GM12878 (cell line): Measurements from ENCODE around the gene DMD. TPM values are rescaled to one million over a fixed set of nuclear protein-coding genes. Genes with fewer than 3 reads are reported as not detected.

ENCODE experiments used
- ATAC-seq: fragments of 200-7000 bp; cut with Tn5 transposase; 3 replicates; pipeline ENCODE4 v1.9.1; 2020; ENCODE audit warnings: mild to moderate bottlenecking, moderate library complexity
- BruUV-seq: library from RNA; stranded (reverse); fragments of 400-500 nt; replicated peaks from 2 replicates; lab custom pipeline; 2021; lab: Mats Ljungman, UMichigan
- CTCF ChIA-PET: fragments of 300-600 bp; sonication (Branson Sonifier 250); formaldehyde crosslinking; extraction: SDS; loops from one replicate; lab custom pipeline; 2021; ENCODE audit warnings: inconsistent platforms; lab: Yijun Ruan, JAX
- POLR2A ChIA-PET: fragments of 350-600 bp; formaldehyde crosslinking; extraction: SDS; loops from one replicate; lab custom pipeline; 2021; ENCODE audit warnings: inconsistent platforms; lab: Charles Lee
- RAD21 ChIA-PET: fragments of 300-600 bp; sonication (Branson Sonifier 250); formaldehyde crosslinking; loops from one replicate; lab custom pipeline; 2023; ENCODE audit warnings: antibody characterized with exemption; ENCODE audit not compliant: unreplicated experiment; lab: Charles Lee
- SMC1A ChIA-PET: fragments of 300-600 bp; sonication (Branson Sonifier 250); formaldehyde crosslinking; loops from one replicate; lab custom pipeline; 2023; ENCODE audit not compliant: unreplicated experiment, uncharacterized antibody; lab: Charles Lee
- DNase-seq: peaks from one replicate; pipeline ENCODE4 v3.0.0-alpha.2; 2011; ENCODE audit warnings: low read depth, low spot score
- FAIRE-seq: peaks from 3 replicates; lab custom pipeline; 2011; peaks lifted over from hg19 to GRCh38; lab: Jason Lieb, UNC
- H2AFZ ChIP-seq: 2 replicates; pipeline ENCODE4 v1.6.0; 2011; ENCODE audit warnings: low read depth, low read length, control low read depth; ENCODE audit not compliant: control insufficient read depth
- H3K27ac ChIP-seq: 2 replicates; pipeline ENCODE4 v1.5.1; 2011; ENCODE audit warnings: control low read depth; ENCODE audit not compliant: control insufficient read depth, insufficient read depth
- H3K27me3 ChIP-seq, 2 experiments: replicated peaks in 1 of 2; 2 replicates each; pipeline versions ENCODE4 v1.6.0 to v1.6.1; 2011; ENCODE audit warnings: low read length in 1 of 2; ENCODE audit not compliant: control insufficient read depth in 2 of 2, insufficient read depth in 2 of 2
- H3K36me3 ChIP-seq, 2 experiments: 2 replicates each; pipeline ENCODE4 v1.5.1; 2011; ENCODE audit warnings: low read length in 1 of 2; ENCODE audit not compliant: control insufficient read depth in 2 of 2, insufficient read depth in 2 of 2
- H3K4me1 ChIP-seq: 2 replicates; pipeline ENCODE4 v1.6.1; 2011; ENCODE audit warnings: mild to moderate bottlenecking, low read length, moderate library complexity, mixed read lengths; ENCODE audit not compliant: control insufficient read depth, insufficient read depth
- H3K4me2 ChIP-seq: 2 replicates; pipeline ENCODE4 v1.6.0; 2011; ENCODE audit warnings: control low read depth; ENCODE audit not compliant: control insufficient read depth, insufficient read depth
- H3K4me3 ChIP-seq: fragments of 200-600 bp; sonication (generic); 2 replicates; pipeline ENCODE4 v1.5.1; 2016
- H3K79me2 ChIP-seq: 2 replicates; pipeline ENCODE4 v1.6.0; 2011; ENCODE audit warnings: low read length; ENCODE audit not compliant: control insufficient read depth, insufficient read depth
- H3K9ac ChIP-seq: 2 replicates; pipeline ENCODE4 v1.8.0; 2011; ENCODE audit warnings: low read length, control low read depth, mixed read lengths; ENCODE audit not compliant: control insufficient read depth, insufficient read depth
- H3K9me3 ChIP-seq: replicated peaks from 3 replicates; pipeline ENCODE4 v1.5.1; 2011; ENCODE audit warnings: mild to moderate bottlenecking, low read length; ENCODE audit not compliant: control insufficient read depth, insufficient read depth
- H4K20me1 ChIP-seq: 2 replicates; pipeline ENCODE4 v1.6.0; 2011; ENCODE audit not compliant: control insufficient read depth, insufficient read depth
- CEBPB ChIP-seq, 2 experiments: fragments of 150-350 bp in 1 of 2; IDR thresholded peaks; 2 replicates each; pipeline ENCODE4 v1.6.1; 2012 to 2014; ENCODE audit warnings: low read depth in 2 of 2, low read length in 2 of 2, borderline replicate concordance in 1 of 2, inconsistent platforms in 1 of 2
- RCOR1 ChIP-seq: conservative IDR thresholded peaks from 2 replicates; pipeline ENCODE4 v1.6.1; 2012; ENCODE audit warnings: low read depth, low read length, improper control_type of control experiment
- RELA ChIP-seq: fragments of 450-650 bp; IDR thresholded peaks from 2 replicates; pipeline ENCODE4 v1.8.0; 2014; ENCODE audit warnings: borderline replicate concordance; ENCODE audit not compliant: partially characterized antibody
- SMAD5 ChIP-seq: IDR thresholded peaks from 2 replicates; pipeline ENCODE4 v1.6.1; 2016; ENCODE audit warnings: antibody characterized with exemption, low read depth
- WGBS: methylation state at CpG from one replicate; pipeline ENCODE4 v1.1.6; 2016; ENCODE audit warnings: low lambda C conversion rate; ENCODE audit not compliant: insufficient replicate concordance, insufficient coverage; ENCODE audit errors: missing lambda C conversion rate; 5-methylcytosine and 5-hydroxymethylcytosine counted together
- in situ Hi-C: fragments of 300-500 bp; cut with MboI; formaldehyde crosslinking; loops from 9 replicates; pipeline ENCODE4 v1.14.3; 2018; ENCODE audit warnings: mixed read lengths
- intact Hi-C: fragments of 100-400 bp; cut with micrococcal nuclease; formaldehyde crosslinking; loops from one replicate; pipeline ENCODE4 v1.14.2; 2022; ENCODE audit not compliant: unreplicated experiment
- polyA plus RNA-seq, 11 experiments: library from polyadenylated mRNA; depleted of rRNA in 4 of 11; unstranded in 6 of 11; stranded (reverse) in 5 of 11; fragments of >200 nt; fragmentation: Nextera tagmentation in 4 of 11; fragmentation: Illumina TruSeq in 1 of 11; extraction: Ambion mirVana in 4 of 11; extraction: Trizol in 1 of 11; gene quantifications; 1 replicate in 1 of 11; 2 replicates in 10 of 11; pipeline versions ENCODE4 v1.2.1 to v1.2.3, GENCODE V29; 2011 to 2016; ENCODE audit warnings: inconsistent platforms in 2 of 11, missing spikeins in 2 of 11, low read depth in 1 of 11
- total RNA-seq, 4 experiments: library from RNA; depleted of rRNA in 3 of 4; stranded (reverse); fragments of >200 nt in 3 of 4; fragmentation: Illumina TruSeq in 1 of 4; extraction: Trizol in 1 of 4; gene quantifications; 2 replicates each; pipeline versions ENCODE4 v1.2.1 to v1.2.3, GENCODE V29; 2013 to 2021
- TF ChIP-seq, protein P1 (sequence below): fragments of 450-650 bp; IDR thresholded peaks from 2 replicates; pipeline ENCODE4 v1.6.1; 2017; ENCODE audit warnings: borderline replicate concordance

The DMD gene
- total and polyA plus RNA-seq, 10 of the 15 experiments (the other 5 are each of a cell fraction or from before 2014, with no cell fraction given) = 1.4 to 24.3 (median 4.3) TPM

DNA sequence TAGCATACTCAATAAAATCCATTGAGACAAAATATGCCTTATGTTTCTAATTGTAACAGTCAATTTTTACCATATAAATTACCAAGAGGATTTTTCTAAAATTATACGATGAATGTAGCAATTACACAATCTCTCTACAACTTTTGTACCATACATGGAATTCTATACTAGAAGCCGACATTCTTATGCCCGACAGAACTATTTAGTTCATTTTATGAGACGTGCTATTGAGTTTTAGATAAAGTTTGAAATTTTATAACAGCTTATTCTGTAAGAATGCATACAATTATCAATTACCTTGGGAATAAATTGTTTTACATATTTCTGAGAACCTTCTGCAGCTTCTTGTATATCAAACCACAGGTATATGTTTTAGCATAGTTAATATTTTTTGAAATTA, 431.2 kb downstream of the DMD start:
- no peak for ATAC-seq
- 9% methylated on average over 4 of the region's 4 CpGs for WGBS
- CTCF ChIA-PET = no interaction called here
- no peak overlapping the region for H3K4me2 ChIP-seq
- H3K27ac ChIP-seq = no peak overlapping the region
- SMC1A ChIA-PET = no interaction called here
- POLR2A ChIA-PET = no interaction called here
- no peak for TF ChIP-seq CEBPB (IDR thresholded peaks at IDR 0.05; ENCODE audit: borderline replicate concordance in 1 of 2, low read depth in 2 of 2, low read length in 2 of 2)
- TF ChIP-seq, protein P1, sequence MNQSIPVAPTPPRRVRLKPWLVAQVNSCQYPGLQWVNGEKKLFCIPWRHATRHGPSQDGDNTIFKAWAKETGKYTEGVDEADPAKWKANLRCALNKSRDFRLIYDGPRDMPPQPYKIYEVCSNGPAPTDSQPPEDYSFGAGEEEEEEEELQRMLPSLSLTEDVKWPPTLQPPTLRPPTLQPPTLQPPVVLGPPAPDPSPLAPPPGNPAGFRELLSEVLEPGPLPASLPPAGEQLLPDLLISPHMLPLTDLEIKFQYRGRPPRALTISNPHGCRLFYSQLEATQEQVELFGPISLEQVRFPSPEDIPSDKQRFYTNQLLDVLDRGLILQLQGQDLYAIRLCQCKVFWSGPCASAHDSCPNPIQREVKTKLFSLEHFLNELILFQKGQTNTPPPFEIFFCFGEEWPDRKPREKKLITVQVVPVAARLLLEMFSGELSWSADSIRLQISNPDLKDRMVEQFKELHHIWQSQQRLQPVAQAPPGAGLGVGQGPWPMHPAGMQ = no peak
- in situ Hi-C loops = no loop called here
- H3K27me3 ChIP-seq = no peaks in the 10 kb centered on the region
- RAD21 ChIA-PET = no interaction called here
- no peak for FAIRE-seq
- no peak overlapping the region for H2AFZ ChIP-seq
- no peaks in the 10 kb centered on the region for H4K20me1 ChIP-seq
- no peaks in the 10 kb centered on the region for H3K79me2 ChIP-seq
- H3K9me3 ChIP-seq = no peaks in the 10 kb centered on the region
- no peak for DNase-seq
- intact Hi-C loops = no loop called here
- H3K9ac ChIP-seq = no peak overlapping the region
- no TSS peak for BruUV-seq
- no peaks in the 10 kb centered on the region for H3K36me3 ChIP-seq
- no peak overlapping the region for H3K4me3 ChIP-seq
- no peaks in the 10 kb centered on the region for H3K4me1 ChIP-seq

DNA sequence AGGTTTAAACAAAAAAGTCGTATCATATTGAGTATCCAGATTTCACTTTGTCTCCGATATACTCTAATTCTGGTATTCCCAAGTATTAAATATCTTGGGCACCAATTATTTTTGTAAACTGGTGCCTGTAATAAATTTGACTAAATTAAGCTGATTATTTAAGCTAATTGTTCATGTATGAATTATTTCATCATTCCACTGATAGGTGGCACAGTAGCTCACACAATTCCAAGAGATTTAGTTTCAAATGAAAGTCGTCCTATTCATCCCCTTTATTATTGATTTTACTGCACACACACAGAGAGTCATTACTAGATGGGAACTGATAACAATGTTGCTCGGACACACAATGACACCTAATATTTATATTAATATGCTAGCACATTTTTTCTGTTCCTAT, 432.4 kb downstream of the DMD start:
- FAIRE-seq (no peak), ATAC-seq (no peak), DNase-seq (no peak)
- H3K27ac ChIP-seq = no peak overlapping the region
- no peaks in the 10 kb centered on the region for H3K79me2 ChIP-seq
- H3K4me3 ChIP-seq = no peak overlapping the region
- H3K4me2 ChIP-seq = no peak overlapping the region
- ChIA-PET SMC1A (interaction anchor here (1.1 kb wide), 1 partner anchor 12 kb away, joined by 3 read pairs; no protein-coding TSS in a partner anchor), POLR2A (no interaction called here), RAD21 (no interaction called here), CTCF (no interaction called here)
- WGBS = 28% methylated on average over 4 of the region's 4 CpGs
- H3K36me3 ChIP-seq = no peaks in the 10 kb centered on the region
- H2AFZ ChIP-seq = no peak overlapping the region
- TF ChIP-seq RCOR1 (no peak), SMAD5 (no peak), RELA (no peak)
- H3K27me3 ChIP-seq = no peaks in the 10 kb centered on the region
- H4K20me1 ChIP-seq = no peaks in the 10 kb centered on the region
- no peak overlapping the region for H3K9ac ChIP-seq
- BruUV-seq = no TSS peak
- no peaks in the 10 kb centered on the region for H3K4me1 ChIP-seq
- in situ Hi-C loops (no loop called here), intact Hi-C loops (no loop called here)
- H3K9me3 ChIP-seq = no peaks in the 10 kb centered on the region
